Measurements from ENCODE around the gene RTKN2.

DNA sequence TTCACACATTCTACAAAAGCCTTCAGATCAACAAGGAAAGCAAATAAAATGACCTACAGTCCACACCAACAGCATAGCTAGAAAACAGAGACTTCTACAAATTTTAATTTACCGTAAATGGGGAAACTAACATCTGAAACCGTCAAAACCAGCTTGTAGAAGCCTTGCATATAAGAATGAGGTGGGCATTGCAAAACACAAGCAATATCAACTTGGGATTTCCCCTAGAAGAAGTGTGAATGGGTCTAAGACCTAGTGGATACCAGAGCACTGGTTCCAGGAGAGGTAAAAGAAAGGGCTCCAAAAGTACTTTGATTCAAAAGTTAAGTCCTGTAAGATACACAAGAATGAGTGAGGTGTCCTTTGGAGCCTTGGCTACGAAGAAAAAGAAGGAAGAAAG, 18.7 kb downstream of the RTKN2 start:
- no peak for TF ChIP-seq CTCF (IDR thresholded peaks at IDR 0.05)
- TF ChIP-seq POLR2A (IDR thresholded peaks at IDR 0.05), result no peak
